ENCODE measurements around the gene EPB41L1. TPM values are rescaled to one million over a fixed set of nuclear protein-coding genes. Genes with fewer than 3 reads are reported as not detected.

The EPB41L1 gene
- total RNA-seq, 1 experiment from 2014 or later = 121 TPM

DNA sequence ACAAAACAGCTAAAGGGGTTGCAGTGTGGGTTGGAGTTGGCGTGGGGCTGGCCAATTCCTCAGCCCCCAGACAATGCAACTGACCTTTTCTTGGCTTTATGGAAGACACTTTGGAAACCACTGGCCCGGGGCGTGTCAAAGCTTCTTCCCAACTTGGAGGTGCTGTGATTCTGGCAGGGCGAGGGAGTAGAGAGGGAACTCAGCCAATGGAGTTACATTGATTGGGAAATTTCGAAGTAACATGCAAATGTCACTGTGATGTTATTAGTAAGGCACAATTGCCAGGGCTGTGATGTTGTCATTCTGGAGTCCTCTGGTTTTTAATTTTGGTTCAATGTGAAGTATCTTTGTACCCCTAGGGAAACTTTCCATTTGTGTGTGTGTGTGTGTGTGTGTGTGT lies 41.5 kb upstream of the EPB41L1 start:
- TF ChIP-seq, protein P1, sequence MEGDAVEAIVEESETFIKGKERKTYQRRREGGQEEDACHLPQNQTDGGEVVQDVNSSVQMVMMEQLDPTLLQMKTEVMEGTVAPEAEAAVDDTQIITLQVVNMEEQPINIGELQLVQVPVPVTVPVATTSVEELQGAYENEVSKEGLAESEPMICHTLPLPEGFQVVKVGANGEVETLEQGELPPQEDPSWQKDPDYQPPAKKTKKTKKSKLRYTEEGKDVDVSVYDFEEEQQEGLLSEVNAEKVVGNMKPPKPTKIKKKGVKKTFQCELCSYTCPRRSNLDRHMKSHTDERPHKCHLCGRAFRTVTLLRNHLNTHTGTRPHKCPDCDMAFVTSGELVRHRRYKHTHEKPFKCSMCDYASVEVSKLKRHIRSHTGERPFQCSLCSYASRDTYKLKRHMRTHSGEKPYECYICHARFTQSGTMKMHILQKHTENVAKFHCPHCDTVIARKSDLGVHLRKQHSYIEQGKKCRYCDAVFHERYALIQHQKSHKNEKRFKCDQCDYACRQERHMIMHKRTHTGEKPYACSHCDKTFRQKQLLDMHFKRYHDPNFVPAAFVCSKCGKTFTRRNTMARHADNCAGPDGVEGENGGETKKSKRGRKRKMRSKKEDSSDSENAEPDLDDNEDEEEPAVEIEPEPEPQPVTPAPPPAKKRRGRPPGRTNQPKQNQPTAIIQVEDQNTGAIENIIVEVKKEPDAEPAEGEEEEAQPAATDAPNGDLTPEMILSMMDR (IDR thresholded peaks at IDR 0.05; ENCODE audit: unreplicated experiment) = no peak
- CTCF ChIA-PET = interaction anchor here (0.8 to 2.8 kb wide), 6 partner anchors 9 to 120 kb away, joined by 3 to 9 read pairs (median 6); no protein-coding TSS in a partner anchor
- DNase-seq = no peak
- Mint-ChIP-seq H3K4me3 (ENCODE audit: low read depth, unreplicated experiment) (no peak overlapping the region), H3K9me3 (ENCODE audit: low read depth, unreplicated experiment) (no peaks in the 10 kb centered on the region), H3K27ac (ENCODE audit: unreplicated experiment) (no peak overlapping the region), H3K27me3 (ENCODE audit: unreplicated experiment) (no peaks in the 10 kb centered on the region), H3K36me3 (ENCODE audit: insufficient read depth, unreplicated experiment) (peaks cover 23% of the 10 kb centered on the region), H3K4me1 (ENCODE audit: low read depth, unreplicated experiment) (peaks cover 38% of the 10 kb centered on the region)
- BruUV-seq (replicated peaks) = no TSS peak
- intact Hi-C loops (cut with micrococcal nuclease; ENCODE audit: unreplicated experiment) = no loop called here

DNA sequence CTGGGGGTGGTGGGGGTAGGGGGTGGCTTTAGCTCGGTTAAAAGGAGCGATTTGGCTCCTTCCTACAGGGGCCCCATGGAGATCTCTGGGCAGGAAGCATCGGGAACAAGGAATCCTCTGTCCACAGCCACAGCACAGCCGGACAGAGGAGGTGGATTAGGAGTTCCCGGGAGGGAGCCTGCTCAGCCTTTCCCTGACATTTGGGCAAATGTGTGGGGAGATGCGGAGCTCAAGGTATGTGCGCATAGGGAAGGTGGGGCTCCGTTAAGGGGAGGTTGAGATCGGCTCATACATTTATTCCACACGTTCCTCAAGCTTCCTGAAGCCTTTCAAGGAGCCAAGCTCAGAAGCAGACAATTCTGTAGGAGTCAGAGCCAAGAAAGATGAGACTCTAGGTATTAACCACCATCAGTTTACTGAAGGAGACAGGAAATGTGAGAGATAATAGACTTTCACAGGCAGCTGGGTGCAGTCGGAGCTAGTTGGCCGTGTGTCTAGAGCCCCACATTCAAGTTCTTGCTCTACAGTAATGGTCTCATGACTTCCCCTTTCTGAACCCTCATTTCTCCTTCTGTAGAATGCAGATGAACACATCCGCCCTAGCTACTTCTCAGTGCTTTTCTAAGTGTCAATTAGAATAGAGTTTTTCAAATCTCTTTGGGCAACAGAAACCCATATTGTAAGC lies 40.8 kb upstream of the EPB41L1 start:
- Mint-ChIP-seq H3K27me3 (ENCODE audit: unreplicated experiment) (no peaks in the 10 kb centered on the region), H3K9me3 (ENCODE audit: low read depth, unreplicated experiment) (no peaks in the 10 kb centered on the region), H3K4me3 (ENCODE audit: low read depth, unreplicated experiment) (no peak overlapping the region), H3K27ac (ENCODE audit: unreplicated experiment) (no peak overlapping the region), H3K36me3 (ENCODE audit: insufficient read depth, unreplicated experiment) (peaks cover 23% of the 10 kb centered on the region), H3K4me1 (ENCODE audit: low read depth, unreplicated experiment) (peaks cover 39% of the 10 kb centered on the region)
- no peak for DNase-seq
- CTCF ChIA-PET = interaction anchor here (0.8 to 2.2 kb wide), 3 partner anchors 9 to 25 kb away, joined by 4 to 7 read pairs (median 5); no protein-coding TSS in a partner anchor
- BruUV-seq (replicated peaks) = no TSS peak
- intact Hi-C loops (cut with micrococcal nuclease; ENCODE audit: unreplicated experiment) = no loop called here
- TF ChIP-seq, protein P1 (IDR thresholded peaks at IDR 0.05; ENCODE audit: unreplicated experiment) = no peak

DNA sequence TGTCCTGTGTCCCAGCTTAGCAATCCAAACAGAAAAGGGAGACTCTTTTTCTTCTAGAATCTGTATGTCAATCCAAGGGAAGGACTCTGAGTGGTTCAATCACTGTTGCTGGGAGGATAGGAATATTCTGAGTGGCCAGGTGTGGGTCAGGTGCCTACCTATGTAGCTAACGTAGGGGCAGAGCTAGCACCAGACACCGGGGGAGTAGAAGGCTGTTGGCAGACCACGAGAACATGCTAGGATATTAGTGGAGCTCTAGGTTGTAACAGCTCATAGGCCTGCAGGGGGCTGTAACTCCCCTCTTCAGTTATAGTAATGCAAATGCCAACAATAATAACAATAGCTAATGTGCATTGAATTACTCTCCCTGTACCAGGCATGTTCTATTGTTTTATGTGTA lies 39.8 kb upstream of the EPB41L1 start:
- Mint-ChIP-seq H3K36me3 (ENCODE audit: insufficient read depth, unreplicated experiment) (peaks cover 17% of the 10 kb centered on the region), H3K4me1 (ENCODE audit: low read depth, unreplicated experiment) (peaks cover 46% of the 10 kb centered on the region), H3K4me3 (ENCODE audit: low read depth, unreplicated experiment) (no peak overlapping the region), H3K27me3 (ENCODE audit: unreplicated experiment) (no peaks in the 10 kb centered on the region), H3K27ac (ENCODE audit: unreplicated experiment) (no peak overlapping the region), H3K9me3 (ENCODE audit: low read depth, unreplicated experiment) (no peaks in the 10 kb centered on the region)
- intact Hi-C loops (cut with micrococcal nuclease; ENCODE audit: unreplicated experiment) = no loop called here
- BruUV-seq (replicated peaks) = no TSS peak
- no peak for DNase-seq
- TF ChIP-seq, protein P1 (IDR thresholded peaks at IDR 0.05; ENCODE audit: unreplicated experiment) = no peak
- CTCF ChIA-PET = interaction anchor here (0.5 to 2.2 kb wide), 2 partner anchors 24 to 101 kb away, joined by 3 to 7 read pairs; no protein-coding TSS in a partner anchor

DNA sequence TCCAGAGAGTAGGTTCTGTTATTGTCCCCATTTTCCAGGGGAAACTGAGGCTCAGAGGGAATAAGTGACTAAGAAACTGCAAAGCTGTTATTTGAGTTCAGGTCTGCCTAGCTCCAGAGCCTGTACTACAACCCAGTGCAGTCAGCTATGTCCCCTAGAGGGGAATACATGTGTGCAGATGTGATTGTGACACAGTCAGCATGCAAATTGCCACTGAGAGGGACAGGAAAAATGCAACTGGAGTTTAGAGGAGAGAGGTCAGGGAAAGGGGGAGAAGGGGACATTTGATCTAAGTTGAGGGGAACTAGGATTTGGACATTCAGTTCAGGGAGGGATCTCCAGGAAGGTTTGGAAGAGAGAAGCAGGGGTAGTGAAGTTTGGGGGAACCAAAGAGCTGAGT lies 38.6 kb upstream of the EPB41L1 start:
- intact Hi-C loops (cut with micrococcal nuclease; ENCODE audit: unreplicated experiment) = no loop called here
- DNase-seq = no peak
- Mint-ChIP-seq H3K27ac (ENCODE audit: unreplicated experiment) (no peak overlapping the region), H3K27me3 (ENCODE audit: unreplicated experiment) (no peaks in the 10 kb centered on the region), H3K36me3 (ENCODE audit: insufficient read depth, unreplicated experiment) (peaks cover 20% of the 10 kb centered on the region), H3K4me1 (ENCODE audit: low read depth, unreplicated experiment) (peaks cover 48% of the 10 kb centered on the region), H3K4me3 (ENCODE audit: low read depth, unreplicated experiment) (no peak overlapping the region), H3K9me3 (ENCODE audit: low read depth, unreplicated experiment) (no peaks in the 10 kb centered on the region)
- CTCF ChIA-PET = interaction anchor here (0.6 to 1.1 kb wide), 2 partner anchors 48 to 105 kb away, joined by 4 to 6 read pairs; no protein-coding TSS in a partner anchor
- TF ChIP-seq, protein P1 (IDR thresholded peaks at IDR 0.05; ENCODE audit: unreplicated experiment) = no peak
- BruUV-seq (replicated peaks) = no TSS peak

Measured in Calu3 (cell line).